ENCODE measurements around the gene CHRNG.

- no peak for TF ChIP-seq CTCF (IDR thresholded peaks at IDR 0.05; ENCODE audit: borderline replicate concordance, extremely low read depth, low read length, poor library complexity, severe bottlenecking)
- TF ChIP-seq EZH2 (IDR thresholded peaks at IDR 0.05; ENCODE audit: borderline replicate concordance, low read depth, low read length, severe bottlenecking), result no peak
Measured at GRCh38 chr2:232525791-232526371, 13.6 kb upstream of the CHRNG start, which contains the start of gene CHRND.
